NCI-H1092 treated with DMSO at 0.1 percent for 48 hours (cell line): ENCODE measurements around the gene TTC9B.
A peak's percentile ranks its signal among the peaks of the same experiment; 100 is the strongest.
"Not testable (repeated sequence)": the region's sequence is repeated elsewhere in the genome, so short reads cannot be mapped to it uniquely, and the experiment has no call there.

Experiments
- DNase-seq: peaks from one replicate; lab custom pipeline; 2025; lab: John Stamatoyannopoulos, UW

The TTC9B gene

GRCh38 chr19:40232949-40233810 lies 15.0 kb upstream of the TTC9B start:
- no peak for DNase-seq

DNA sequence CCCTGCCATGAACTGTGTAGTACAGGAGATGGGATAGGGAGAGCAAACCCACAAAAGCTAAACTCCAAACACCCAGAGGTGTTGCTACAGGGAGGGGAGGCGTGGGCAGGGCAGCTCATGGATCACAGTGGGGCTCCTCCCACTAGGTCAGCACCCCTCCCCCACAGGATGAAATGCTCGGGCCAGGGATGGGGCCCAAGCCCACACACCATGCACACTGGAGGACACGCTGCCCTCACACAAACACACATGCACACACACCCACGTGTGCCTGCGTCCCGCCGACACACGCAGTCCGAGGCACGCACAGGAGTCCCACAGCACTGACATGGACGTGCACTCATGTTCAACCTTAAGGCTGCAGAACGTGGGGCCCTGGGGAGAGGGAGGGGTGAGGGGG lies 14.3 kb upstream of the TTC9B start:
- DNase-seq: no peak

GRCh38 chr19:40231544-40232424 lies 13.6 kb upstream of the TTC9B start:
- DNase-seq: no peak

DNA sequence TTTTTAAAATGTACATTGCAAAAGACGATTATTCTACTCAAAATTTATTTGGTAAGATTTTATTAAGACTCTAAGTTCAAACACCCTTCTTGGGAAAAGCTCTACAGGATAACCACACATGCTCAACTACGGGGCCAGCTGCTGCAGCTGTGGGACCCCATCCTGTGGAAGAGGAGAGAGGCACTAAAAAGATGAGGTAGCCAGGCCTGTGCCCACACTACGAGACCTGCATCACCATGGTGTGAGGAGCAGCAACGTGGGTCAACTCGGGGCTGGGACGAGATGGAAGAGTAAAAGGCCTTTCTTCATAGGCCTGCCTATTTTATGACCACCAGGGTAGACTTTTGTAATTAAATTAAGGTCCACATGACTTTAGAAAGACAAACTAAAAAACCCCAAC lies 12.9 kb upstream of the TTC9B start:
- DNase-seq: no peak

- no peak for DNase-seq
Observed at GRCh38 chr19:40229926-40230417, 11.8 kb upstream of the TTC9B start.

- DNase-seq: no peak
Observed at GRCh38 chr19:40229484-40229883, 11.3 kb upstream of the TTC9B start.

DNA sequence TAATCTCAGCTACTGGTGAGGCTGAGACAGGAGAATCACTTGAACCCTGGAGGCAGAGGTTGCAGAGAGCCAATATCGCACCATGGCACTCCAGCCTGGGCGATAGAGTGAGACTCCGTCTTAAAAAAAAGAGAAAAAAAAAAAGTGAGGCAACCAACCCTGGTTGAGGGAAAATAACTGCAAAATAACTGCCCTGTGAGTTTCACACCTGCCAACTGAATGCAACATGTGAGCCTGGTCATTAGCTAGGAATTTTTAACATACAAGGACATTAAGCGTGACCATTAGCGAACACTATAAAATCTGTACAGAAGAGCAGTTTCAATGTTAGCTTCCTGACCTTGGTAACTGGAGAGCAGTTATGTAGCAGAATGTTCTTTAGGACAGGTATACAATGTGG lies 10.7 kb upstream of the TTC9B start:
- no peak for DNase-seq

DNA sequence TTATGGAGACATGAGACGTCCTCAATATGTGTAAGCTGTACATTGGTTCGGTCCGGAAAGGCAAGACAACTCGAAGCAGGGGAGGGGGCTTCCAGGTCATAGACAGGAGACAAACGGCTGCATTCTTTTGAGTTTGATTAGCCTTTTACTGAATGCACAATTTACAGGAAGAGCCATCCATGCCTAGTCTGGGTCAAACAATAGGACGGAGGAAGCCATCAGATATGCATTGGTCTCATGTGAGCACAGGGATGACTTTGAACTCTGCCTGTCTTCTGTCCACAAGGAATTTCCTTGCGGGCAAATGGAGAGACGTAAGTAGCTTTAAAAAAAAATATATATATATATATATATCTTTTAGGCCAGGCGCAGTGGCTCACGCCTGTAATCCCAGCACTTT lies 10.2 kb upstream of the TTC9B start:
- DNase-seq: no peak

DNA sequence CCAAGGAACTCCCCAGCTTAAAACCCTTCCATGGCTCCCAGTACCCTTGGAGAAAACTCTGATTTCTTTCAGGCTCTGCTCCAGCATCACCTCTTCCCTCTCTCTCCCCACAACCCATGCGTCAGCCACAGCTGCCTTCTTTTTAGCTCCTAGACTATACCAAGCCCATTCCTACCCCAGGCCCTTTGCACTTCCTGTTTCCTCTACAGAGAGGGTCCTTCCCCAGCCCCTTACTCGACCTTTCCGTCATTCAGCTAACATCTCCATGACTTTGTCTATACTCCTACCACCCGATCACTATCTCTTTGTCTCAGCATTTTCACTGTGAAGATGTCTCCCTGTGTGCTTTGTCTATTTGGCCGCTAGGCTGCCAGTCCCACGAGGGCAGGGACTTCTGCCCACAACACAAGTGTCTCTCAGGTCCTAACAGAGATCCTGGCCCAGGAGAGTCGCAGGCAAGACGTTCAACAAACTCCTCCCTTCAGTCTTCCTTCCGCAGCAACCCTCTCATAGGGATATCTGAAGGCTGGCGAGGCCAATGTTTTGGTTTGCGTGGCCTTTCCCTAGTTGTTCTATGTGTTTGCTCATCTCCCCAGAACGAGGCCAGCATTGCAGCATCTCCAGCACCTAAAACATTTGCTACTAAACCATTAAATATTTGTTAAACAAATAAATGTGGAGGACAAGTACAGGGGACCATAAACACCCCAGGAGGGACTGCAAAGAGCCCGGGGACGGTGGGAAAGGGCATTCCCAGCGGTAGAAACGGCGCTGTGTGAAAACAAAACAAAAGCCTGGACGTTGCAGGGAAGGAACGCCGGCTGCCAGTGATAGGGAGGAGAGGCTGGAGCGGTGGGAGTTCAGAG lies 7.5 kb upstream of the TTC9B start:
- DNase-seq: no peak

DNA sequence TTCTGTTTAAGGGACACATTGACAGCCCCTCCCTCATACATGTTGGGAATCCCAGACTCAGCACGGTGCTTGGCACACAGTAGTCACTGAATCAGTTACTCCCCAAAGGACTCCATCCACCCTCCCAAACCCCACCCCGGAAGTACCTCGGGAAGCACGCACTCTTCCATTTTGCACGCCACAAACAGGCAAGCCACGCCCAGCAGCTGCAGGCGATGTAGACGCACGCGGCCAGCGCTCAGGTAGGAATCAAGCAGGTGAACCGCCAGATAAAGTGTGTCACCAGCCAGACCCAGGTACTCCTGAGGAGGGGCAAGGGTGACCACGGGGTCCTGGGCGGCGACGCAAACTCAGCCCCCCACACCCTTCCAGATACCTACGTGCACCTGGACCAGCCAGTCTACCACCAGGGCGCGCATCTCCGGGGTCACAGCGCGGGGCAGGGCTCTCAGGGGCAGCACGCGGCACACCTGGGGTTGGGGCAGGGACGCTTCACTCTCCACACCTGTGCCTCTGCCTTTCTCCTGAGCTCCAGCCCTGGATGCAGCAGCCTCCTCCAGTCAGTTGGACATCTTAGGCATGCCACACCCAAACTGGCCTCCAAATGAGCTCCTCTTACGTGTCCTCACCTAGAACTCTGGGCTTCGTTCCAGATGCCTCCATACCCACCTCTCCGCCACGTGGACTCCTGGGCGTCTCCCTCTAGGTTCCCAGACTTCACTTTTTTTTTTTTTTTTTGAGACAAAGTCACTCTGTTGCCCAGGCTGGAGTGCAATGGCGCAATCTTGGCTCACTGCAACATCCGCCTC lies 6.4 kb upstream of the TTC9B start:
- no peak for DNase-seq

DNA sequence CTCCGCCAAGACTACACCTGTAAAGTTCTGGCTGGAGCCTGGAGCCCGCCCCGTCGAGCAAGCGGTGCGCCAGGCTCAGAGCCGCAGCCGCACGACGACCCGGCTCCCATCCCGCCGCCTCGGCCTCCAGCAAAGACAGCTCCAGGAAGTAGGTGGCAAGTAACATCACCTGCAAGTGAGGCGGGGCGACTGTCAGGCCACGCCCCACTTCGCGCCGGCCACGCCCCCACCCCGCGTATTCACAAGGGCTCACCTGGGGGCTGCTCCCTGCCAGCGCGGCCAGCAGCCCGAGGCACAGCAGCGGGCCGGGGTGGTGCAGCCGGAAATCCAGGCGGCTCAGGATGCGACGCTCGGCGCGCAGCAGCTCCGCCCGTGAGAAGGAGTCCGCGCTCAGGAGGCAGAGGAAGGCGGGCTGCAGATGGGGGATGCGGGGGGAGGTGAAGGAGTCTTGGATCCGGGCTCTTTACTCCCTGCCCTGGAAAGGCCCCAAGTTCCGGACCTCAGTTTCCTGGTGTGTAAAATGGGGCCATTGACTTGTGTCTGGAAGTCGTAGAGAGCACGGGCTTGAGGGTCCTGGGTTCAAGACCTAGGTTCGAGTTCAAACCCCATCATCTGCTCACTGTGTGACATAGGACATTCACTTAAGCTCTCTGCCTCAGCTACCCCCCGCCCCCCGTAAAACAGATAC lies 5.1 kb upstream of the TTC9B start:
- no peak for DNase-seq

GRCh38 chr19:40221858-40222619 lies 3.9 kb upstream of the TTC9B start:
- DNase-seq: peak; percentile 42

- no peak for DNase-seq
Observed at GRCh38 chr19:40220674-40221073, 2.5 kb upstream of the TTC9B start.

DNA sequence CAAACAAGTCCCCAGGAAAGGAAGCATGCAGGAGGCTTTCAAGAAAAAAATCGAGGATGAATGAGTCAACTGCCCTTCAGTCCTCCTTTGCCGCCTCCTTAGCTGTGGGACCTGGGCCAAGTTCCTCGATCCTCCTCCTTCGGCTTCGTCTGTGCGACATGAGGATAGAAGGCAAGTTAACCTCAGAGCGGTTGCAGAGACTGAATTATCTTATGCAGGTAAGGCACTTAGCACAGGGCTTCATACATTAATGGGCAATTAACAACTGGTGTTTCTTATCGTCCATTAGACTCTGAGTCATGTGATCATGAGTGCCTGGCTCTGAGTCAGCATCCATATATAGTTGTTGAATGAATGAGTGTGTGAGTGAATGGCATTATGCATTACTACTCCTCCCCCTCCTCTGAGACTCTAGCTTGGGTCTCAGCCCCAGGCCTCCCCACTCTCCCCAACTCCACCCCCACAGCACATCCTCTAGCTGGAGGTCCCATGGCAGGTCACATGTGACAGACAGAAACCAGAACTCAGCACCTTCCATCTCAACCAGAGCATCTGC lies 1.6 kb upstream of the TTC9B start:
- DNase-seq: no peak

DNA sequence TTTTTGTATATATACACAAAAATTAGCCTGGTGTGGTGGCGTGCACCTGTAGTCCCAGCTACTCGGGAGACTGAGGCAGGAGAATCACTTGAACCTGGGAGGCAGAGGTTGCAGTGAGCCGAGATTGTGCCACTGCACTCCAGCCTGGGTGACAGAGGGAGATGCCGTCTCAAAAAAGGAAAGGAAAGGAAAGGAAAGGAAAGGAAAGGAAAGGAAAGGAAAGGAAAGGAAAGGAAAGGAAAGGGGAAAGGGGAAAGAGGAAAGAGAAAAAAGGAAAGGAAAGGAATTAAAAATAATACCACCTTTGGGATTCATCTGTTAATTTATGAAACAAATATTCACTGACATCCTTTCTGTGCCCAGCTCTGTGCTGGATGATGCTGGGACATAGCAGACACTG lies 845 bp upstream of the TTC9B start:
- DNase-seq: not testable (repeated sequence)

DNA sequence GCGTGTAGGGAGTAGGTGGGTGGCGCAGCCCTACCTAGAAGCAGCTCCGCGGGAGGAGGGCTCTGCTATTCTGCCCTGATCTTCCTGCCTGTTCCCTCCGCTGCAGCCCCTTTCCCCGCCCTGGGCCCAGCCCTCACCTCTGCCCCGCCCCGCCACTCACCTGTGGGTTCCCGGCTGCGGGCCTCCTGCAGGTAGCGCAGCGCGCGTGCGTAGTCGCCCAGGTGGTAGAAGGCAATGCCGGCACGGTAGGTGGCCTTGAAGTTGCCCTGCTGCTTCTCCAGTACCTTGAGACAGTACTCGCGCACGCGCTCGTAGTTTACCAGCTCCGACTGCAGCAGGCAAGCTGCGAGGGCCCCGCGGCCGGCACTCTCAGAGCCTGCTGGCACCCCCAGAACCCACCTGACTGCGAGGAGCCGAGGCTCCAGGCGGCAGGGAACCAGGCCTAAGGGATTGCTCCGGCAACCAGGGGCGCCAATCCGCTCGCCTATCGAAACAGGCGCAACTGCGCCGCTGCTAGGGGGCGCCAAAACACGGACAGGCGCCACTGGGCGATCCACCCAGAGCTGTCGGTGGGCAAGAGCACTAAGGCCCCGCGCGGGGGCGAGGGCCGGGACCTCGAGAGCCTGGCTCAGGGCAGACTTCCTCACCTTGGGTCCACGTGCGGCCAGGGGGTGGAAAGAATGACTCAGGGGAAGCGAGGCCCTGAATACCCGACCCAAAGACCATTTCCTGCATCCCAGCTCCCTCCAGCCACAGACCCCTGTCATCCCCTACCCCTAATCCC lies 965 bp downstream of the TTC9B start:
- DNase-seq: no peak

DNA sequence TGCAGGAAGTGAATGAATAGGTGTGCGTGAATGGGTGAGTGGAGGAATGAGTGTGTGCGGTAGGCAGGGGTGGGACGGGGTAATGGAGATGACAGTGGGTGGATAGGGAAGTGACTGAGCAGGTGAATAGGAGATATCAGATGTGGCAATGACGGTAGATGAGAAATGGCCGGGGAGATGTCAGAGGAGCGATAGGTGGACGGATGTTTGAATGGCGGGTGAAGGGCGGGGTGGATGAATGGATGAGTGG lies 1.5 kb downstream of the TTC9B start:
- DNase-seq: no peak

DNA sequence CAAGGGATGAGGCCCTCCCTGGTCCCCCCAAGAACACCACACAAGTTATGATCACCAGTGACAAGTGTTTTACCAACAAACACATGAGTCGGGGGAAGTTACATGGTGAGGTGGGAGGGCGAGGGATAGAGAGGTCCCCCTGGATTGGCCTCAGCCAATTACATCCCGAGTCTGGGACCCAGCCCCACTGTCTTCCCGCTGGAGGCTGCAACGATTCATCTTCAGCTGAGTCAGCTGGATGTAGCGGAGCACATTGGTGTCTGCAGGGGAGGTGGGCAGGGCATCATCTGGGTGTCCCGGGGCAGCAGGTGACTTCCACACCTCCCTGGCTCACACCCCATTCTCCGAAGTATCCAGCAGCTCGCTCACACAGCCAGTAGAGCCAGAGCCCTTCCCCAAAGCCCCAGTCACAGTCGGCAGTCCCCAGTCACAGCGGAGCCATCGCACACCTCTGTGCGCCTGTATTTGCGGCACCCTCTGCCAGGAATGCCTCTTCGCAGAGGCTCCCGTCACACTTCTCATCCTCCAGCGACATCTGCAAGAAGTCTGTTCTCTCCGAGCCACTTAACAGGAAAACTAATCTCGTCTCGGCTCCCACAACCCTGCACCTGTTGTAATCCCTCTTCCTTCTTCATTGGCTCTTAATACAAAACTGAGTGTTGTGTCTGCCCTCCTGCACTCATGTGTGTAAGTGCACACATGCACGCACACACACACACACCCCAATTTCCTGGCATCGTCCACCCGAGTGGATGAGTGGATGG lies 2.0 kb downstream of the TTC9B start:
- DNase-seq: no peak
